Head of caudate nucleus (tissue), 42 donors: ENCODE data around the gene CUL3.
"Not testable (repeated sequence)": the region's sequence is repeated elsewhere in the genome, so short reads cannot be mapped to it uniquely, and the experiment has no call there.

Experiments
- DNase-seq, 42 donors: peaks; one replicate each; pipeline versions ENCODE4 v3.0.0 to v3.0.0-alpha.2; 2020 to 2021; ENCODE audit warnings: mixed read lengths in 7 of 42
- intact Hi-C: fragments of 100-400 bp; cut with DNase I; formaldehyde crosslinking; loops from one replicate; pipeline ENCODE4 v1.15.0; 2022

Gene CUL3

GRCh38 chr2:224555823-224556366 is 29.3 kb downstream of the CUL3 start:
- no peak for DNase-seq
- intact Hi-C loops, result no loop called here

DNA sequence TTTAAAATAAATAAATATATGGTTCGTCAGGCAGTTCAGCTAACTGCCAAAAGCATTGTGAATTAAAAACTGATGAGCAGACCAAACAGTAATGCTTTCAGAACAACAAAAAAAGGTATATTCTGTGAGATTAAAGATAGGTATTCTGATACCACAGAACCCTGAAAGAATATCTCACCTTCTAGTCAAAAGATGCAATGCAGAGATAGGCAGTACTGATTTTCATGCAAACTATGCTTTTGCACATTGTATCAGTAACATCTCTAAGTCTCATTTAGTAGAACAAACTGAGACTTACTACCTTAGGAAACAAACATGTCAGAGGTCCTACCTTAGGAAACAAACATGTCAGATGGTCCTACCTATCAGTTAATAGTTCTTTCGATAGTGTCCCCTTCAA is 32.4 kb downstream of the CUL3 start:
- DNase-seq, result no peak
- intact Hi-C loops, result no loop called here

GRCh38 chr2:224551693-224552092 is 33.5 kb downstream of the CUL3 start:
- DNase-seq, result no peak
- intact Hi-C loops, result no loop called here

- intact Hi-C loops, result no loop called here
- DNase-seq, result no peak
Observed at GRCh38 chr2:224546926-224547325, 38.2 kb downstream of the CUL3 start.

GRCh38 chr2:224545884-224546644 is 39.1 kb downstream of the CUL3 start:
- no peak for DNase-seq
- intact Hi-C loops, result no loop called here

GRCh38 chr2:224543939-224544338 is 41.2 kb downstream of the CUL3 start:
- intact Hi-C loops, result no loop called here
- no peak for DNase-seq

GRCh38 chr2:224538561-224539138 is 46.5 kb downstream of the CUL3 start:
- no peak for DNase-seq
- intact Hi-C loops, result loop anchor here (10.0 kb wide), 1 partner anchor 46 kb away; the partner anchor contains the start of gene CUL3

- DNase-seq, result no peak
- intact Hi-C loops, result loop anchor here (10.0 kb wide), 1 partner anchor 52 kb away; the partner anchor contains the start of gene CUL3
Observed at GRCh38 chr2:224532931-224533330, 52.2 kb downstream of the CUL3 start.

DNA sequence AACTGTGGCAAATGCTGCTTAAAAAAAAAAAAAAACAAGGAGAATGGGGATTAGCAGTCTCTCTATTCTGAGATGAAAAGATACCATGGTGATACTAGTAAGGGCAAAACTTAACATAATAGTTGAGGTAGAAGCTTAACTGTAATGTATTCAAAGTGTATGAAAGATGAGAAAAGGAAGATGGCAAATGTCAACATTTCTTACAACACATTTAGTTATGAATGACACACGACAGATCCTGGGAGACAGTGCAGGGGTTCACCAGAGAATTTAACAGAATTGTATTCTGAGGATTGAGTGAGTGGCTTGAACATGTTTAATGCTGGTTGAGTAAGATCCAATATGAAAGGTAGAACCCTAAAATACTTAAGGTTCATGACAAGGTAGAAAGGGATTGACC is 52.7 kb downstream of the CUL3 start:
- intact Hi-C loops, result loop anchor here (10.0 kb wide), 1 partner anchor 52 kb away; the partner anchor contains the start of gene CUL3
- DNase-seq, result no peak

DNA sequence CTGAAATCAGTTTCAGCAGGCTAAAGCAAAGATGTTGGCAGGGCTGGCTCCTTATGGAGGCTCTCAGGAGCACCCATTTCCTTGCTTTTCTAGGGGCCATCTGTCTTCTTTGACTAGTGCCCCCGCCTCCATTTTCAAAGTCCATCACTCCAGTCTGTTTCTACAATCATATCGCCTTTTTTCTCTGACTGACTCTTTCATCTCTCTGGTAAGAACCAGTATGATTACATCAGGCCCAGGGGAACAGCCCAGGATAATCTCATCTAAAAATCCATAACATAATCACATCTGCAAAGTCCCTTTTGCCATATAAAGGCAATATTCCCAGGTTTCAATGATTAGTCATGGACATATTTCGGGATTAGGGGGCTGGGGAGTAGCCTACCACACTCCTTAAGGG is 57.0 kb downstream of the CUL3 start:
- intact Hi-C loops, result no loop called here

DNA sequence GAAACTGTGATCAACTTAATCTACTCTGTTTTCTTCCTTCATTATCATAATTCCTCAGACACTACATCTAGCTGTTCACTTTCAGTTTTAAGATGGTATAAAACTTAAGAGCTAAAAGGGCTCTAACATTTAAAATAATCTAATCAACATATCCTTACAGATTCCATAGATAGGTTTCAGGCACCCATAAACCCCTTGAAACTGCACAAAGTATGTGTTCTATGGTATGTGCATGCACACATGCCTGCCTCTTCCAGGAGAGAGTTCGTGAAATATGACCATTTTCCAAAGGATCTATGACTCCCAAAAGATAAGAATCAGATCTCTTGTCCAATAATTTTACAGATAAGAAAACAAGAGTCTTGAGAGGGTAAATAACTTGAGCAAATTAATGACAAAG is 59.4 kb downstream of the CUL3 start:
- no peak for DNase-seq
- intact Hi-C loops, result no loop called here

More for the DNA sequence above, 57.0 kb downstream of the CUL3 start:
- DNase-seq, result no peak

GRCh38 chr2:224524657-224525056 is 60.5 kb downstream of the CUL3 start:
- no peak for DNase-seq
- intact Hi-C loops, result no loop called here

DNA sequence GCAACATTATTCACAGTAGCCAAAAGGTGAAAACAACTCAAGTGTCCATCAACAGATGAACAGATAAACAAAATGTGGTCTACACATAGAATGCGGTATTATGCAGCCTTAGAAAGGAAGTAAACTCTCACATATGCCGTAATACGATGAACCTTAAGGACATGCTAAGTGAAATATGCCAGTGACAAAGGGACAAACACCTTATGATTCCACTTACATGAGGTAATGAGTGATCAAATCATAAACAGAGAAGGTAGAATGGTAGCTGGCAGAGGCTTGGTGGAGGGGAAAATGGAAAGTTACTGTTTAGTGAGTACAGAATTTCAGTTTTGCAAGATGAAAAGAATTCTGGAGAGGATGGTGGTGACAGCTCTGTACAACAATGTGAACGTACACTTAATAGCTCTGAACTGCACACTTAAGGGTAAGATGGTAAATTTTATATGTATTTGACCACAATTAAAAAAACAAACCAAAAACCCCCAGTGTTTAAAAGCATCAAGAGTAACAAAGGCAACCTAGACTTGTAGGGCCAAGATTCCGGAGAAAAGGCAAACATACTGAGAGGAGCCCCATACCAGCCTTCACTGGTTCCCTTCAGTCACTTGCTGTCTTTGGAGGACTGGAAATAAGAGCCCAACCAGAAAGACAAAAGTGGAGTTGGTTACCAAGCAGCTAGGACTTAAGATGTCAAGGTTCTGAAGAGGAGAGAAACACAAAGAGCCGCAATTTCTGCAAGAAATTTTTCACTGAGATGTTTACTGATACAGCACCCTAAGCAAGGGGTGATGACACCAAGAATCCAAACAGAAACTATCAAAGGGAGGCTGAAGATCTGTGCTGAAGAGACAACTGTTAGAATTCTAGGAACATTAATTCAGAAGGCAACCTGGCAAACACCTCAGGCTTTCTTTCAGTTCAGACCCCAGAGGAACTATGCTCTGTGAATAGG is 61.3 kb downstream of the CUL3 start:
- intact Hi-C loops, result no loop called here
- DNase-seq, result no peak

DNA sequence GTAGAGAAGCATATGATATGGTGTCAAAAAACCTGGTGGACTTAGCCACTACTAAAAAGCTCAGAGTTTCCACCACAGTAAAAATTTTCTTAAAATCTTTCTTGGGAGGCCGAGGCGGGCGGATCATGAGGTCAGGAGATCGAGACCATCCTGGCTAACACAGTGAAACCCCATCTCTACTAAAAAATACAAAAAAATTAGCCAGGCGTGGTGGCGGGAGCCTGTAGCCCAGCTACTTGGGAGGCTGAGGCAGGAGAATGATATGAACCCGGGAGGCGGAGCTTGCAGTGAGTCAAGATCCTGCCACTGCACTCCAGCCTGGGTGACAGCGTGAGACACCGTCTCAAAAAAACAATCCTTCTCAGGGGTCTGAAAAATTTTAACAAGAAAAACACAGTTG is 62.7 kb downstream of the CUL3 start:
- intact Hi-C loops, DNase-seq: not testable (repeated sequence)

GRCh38 chr2:224520064-224520463 is 65.1 kb downstream of the CUL3 start:
- no peak for DNase-seq
- intact Hi-C loops, result no loop called here

GRCh38 chr2:224518806-224519580 is 66.2 kb downstream of the CUL3 start:
- no peak for DNase-seq
- intact Hi-C loops, result no loop called here

- DNase-seq, result no peak
- intact Hi-C loops, result no loop called here
Observed at GRCh38 chr2:224517963-224518362, 67.2 kb downstream of the CUL3 start.

DNA sequence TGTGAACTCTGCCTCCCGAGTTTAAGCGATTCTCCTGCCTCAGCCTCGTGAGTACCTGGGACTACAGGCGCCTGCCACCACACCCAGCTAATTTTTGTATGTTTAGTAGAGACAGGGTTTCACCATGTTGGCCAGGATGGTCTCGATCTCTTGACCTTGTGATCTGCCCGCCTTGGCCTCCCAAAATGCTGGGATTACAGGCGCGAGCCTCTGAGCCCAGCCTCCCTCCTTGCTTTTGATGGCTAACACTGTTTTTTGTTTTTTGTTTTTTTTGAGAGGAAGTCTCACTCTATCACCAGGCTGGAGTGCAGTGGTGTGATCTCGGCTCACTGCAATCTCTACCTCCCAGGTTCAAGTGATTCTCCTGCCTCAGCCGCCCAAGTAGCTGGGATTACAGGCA is 68.8 kb downstream of the CUL3 start:
- intact Hi-C loops, result not testable (repeated sequence)

DNA sequence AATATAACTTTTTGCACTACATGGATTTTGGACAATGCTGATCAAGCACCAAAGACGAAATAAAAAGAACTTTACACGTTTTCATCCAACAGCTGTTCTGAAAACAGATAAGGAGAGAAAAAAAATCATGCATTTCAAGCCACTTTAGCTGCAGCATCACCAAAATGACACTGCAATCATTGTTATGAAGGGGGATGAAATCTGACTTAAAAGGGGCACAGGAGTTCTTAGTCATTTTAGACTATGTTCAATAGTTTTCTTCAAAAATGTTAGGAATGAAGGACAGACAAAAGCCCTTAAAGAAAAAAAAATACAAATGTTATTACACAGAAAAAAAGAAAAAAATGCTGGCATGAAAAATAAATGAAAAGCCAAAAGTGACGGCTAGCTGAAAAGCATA is 71.2 kb downstream of the CUL3 start:
- no peak for DNase-seq
- intact Hi-C loops, result no loop called here

More for the DNA sequence above, 68.8 kb downstream of the CUL3 start:
- not testable (repeated sequence) for DNase-seq
